ENCODE data around the gene KLHL42.

KLHL42 gene

GRCh38 chr12:27851311-27851710, 71.3 kb downstream of the KLHL42 start:
- no peaks in the 10 kb centered on the region for H3K79me2 ChIP-seq (ENCODE audit: insufficient read depth, low read length)
- no peak overlapping the region for H3K9ac ChIP-seq (ENCODE audit: low read length)
- H2AFZ ChIP-seq (ENCODE audit: low read length), result no peak overlapping the region
- no peaks in the 10 kb centered on the region for H3F3A ChIP-seq (ENCODE audit: insufficient read depth, low read length)
- no peak overlapping the region for H3K4me3 ChIP-seq (ENCODE audit: low read depth, low read length, poor library complexity, severe bottlenecking)
- H3K4me1 ChIP-seq (ENCODE audit: insufficient read depth, low read length, severe bottlenecking), result no peaks in the 10 kb centered on the region
- no peaks in the 10 kb centered on the region for H3K36me3 ChIP-seq (ENCODE audit: insufficient read depth, low read length)
- no peaks in the 10 kb centered on the region for H3K27me3 ChIP-seq (ENCODE audit: insufficient read depth, low read length)
- H3K27ac ChIP-seq (ENCODE audit: low read depth, low read length, poor library complexity, severe bottlenecking), result no peak overlapping the region
- TF ChIP-seq CTCF (IDR thresholded peaks at IDR 0.05; ENCODE audit: low read length) (no peak), EZH2 (IDR thresholded peaks at IDR 0.05; ENCODE audit: borderline replicate concordance, low read length) (no peak)
- no peaks in the 10 kb centered on the region for H3K9me2 ChIP-seq (ENCODE audit: low read depth, low read length)
- H3K4me2 ChIP-seq (ENCODE audit: low read length), result no peak overlapping the region
- no peaks in the 10 kb centered on the region for H3K9me3 ChIP-seq (ENCODE audit: low read length)
- H4K20me1 ChIP-seq (ENCODE audit: insufficient read depth, low read length), result no peaks in the 10 kb centered on the region

GRCh38 chr12:27852117-27852516, 72.1 kb downstream of the KLHL42 start:
- no peak for TF ChIP-seq CTCF (IDR thresholded peaks at IDR 0.05; ENCODE audit: low read length)
- TF ChIP-seq EZH2 (IDR thresholded peaks at IDR 0.05; ENCODE audit: borderline replicate concordance, low read length), result no peak
- Histone ChIP-seq H2AFZ (ENCODE audit: low read length) (0 out of 2 replicates have a peak overlapping the region, but pooled peaks have one; percentile 21), H3K9ac (ENCODE audit: low read length) (no peak overlapping the region)

More at GRCh38 chr12:27852117-27852516, 72.1 kb downstream of the KLHL42 start:
- Histone ChIP-seq H3K4me1 (ENCODE audit: insufficient read depth, low read length, severe bottlenecking) (no peaks in the 10 kb centered on the region), H3K4me3 (ENCODE audit: low read depth, low read length, poor library complexity, severe bottlenecking) (no peak overlapping the region), H3K9me2 (ENCODE audit: low read depth, low read length) (no peaks in the 10 kb centered on the region), H4K20me1 (ENCODE audit: insufficient read depth, low read length) (no peaks in the 10 kb centered on the region), H3K79me2 (ENCODE audit: insufficient read depth, low read length) (no peaks in the 10 kb centered on the region), H3K27ac (ENCODE audit: low read depth, low read length, poor library complexity, severe bottlenecking) (no peak overlapping the region), H3K9me3 (ENCODE audit: low read length) (no peaks in the 10 kb centered on the region), H3F3A (ENCODE audit: insufficient read depth, low read length) (no peaks in the 10 kb centered on the region), H3K36me3 (ENCODE audit: insufficient read depth, low read length) (no peaks in the 10 kb centered on the region), H3K27me3 (ENCODE audit: insufficient read depth, low read length) (no peaks in the 10 kb centered on the region), H3K4me2 (ENCODE audit: low read length) (no peak overlapping the region)

Data from OCI-LY1 (cell line).